ENCODE data around the gene PARK7. TPM values are rescaled to one million over a fixed set of nuclear protein-coding genes. Genes with fewer than 3 reads are reported as not detected.
"Not testable (repeated sequence)": the region's sequence is repeated elsewhere in the genome, so short reads cannot be mapped to it uniquely, and the experiment has no call there.

The PARK7 gene
- total RNA-seq, 1 donor from 2014 or later, result 196 TPM

- H3K4me3 Mint-ChIP-seq (ENCODE audit: unreplicated experiment), result no peak overlapping the region
- peaks cover 3% of the 10 kb centered on the region for H3K9me3 Mint-ChIP-seq (ENCODE audit: unreplicated experiment)
- H3K27ac Mint-ChIP-seq (ENCODE audit: unreplicated experiment), result no peak overlapping the region
- H3K36me3 Mint-ChIP-seq (ENCODE audit: unreplicated experiment), result no peaks in the 10 kb centered on the region
- H3K4me1 Mint-ChIP-seq (ENCODE audit: low read depth, unreplicated experiment), result peaks cover 9% of the 10 kb centered on the region
- DNase-seq, result no peak
- no peak for TF ChIP-seq CTCF (IDR thresholded peaks at IDR 0.05; ENCODE audit: partially characterized antibody, unreplicated experiment)
- H3K27me3 Mint-ChIP-seq (ENCODE audit: unreplicated experiment), result peaks cover 16% of the 10 kb centered on the region
Observed at GRCh38 chr1:7943251-7943650, 18.3 kb upstream of the PARK7 start.

- Mint-ChIP-seq H3K4me1 (ENCODE audit: low read depth, unreplicated experiment) (no peaks in the 10 kb centered on the region), H3K4me3 (ENCODE audit: unreplicated experiment) (no peak overlapping the region), H3K27ac (ENCODE audit: unreplicated experiment) (no peak overlapping the region), H3K36me3 (ENCODE audit: unreplicated experiment) (no peaks in the 10 kb centered on the region), H3K9me3 (ENCODE audit: unreplicated experiment) (peaks cover 4% of the 10 kb centered on the region), H3K27me3 (ENCODE audit: unreplicated experiment) (peaks cover 4% of the 10 kb centered on the region)
- TF ChIP-seq CTCF (IDR thresholded peaks at IDR 0.05; ENCODE audit: partially characterized antibody, unreplicated experiment), result no peak
- no peak for DNase-seq
Observed at GRCh38 chr1:7948960-7949359, 12.6 kb upstream of the PARK7 start.

GRCh38 chr1:7952791-7953190, 8.7 kb upstream of the PARK7 start:
- not testable (repeated sequence) for DNase-seq; H3K4me1 Mint-ChIP-seq (ENCODE audit: low read depth, unreplicated experiment); H3K27me3 Mint-ChIP-seq (ENCODE audit: unreplicated experiment); H3K27ac Mint-ChIP-seq (ENCODE audit: unreplicated experiment); H3K4me3 Mint-ChIP-seq (ENCODE audit: unreplicated experiment); H3K9me3 Mint-ChIP-seq (ENCODE audit: unreplicated experiment); H3K36me3 Mint-ChIP-seq (ENCODE audit: unreplicated experiment)

GRCh38 chr1:7953850-7954609, 7.5 kb upstream of the PARK7 start:
- H3K4me3 Mint-ChIP-seq (ENCODE audit: unreplicated experiment), result peak overlapping the region; percentile 82
- no peak for TF ChIP-seq CTCF (IDR thresholded peaks at IDR 0.05; ENCODE audit: partially characterized antibody, unreplicated experiment)
- H3K27ac Mint-ChIP-seq (ENCODE audit: unreplicated experiment), result peak overlapping the region; percentile 77
- H3K9me3 Mint-ChIP-seq (ENCODE audit: unreplicated experiment), result peaks cover 4% of the 10 kb centered on the region
- H3K36me3 Mint-ChIP-seq (ENCODE audit: unreplicated experiment), result no peaks in the 10 kb centered on the region
- no peaks in the 10 kb centered on the region for H3K4me1 Mint-ChIP-seq (ENCODE audit: low read depth, unreplicated experiment)
- DNase-seq, result peak; percentile 82
- peaks cover 4% of the 10 kb centered on the region for H3K27me3 Mint-ChIP-seq (ENCODE audit: unreplicated experiment)

GRCh38 chr1:7954683-7955082, 6.8 kb upstream of the PARK7 start:
- Mint-ChIP-seq H3K27me3 (ENCODE audit: unreplicated experiment) (peaks cover 4% of the 10 kb centered on the region), H3K4me3 (ENCODE audit: unreplicated experiment) (peak overlapping the region; percentile 82)

More at GRCh38 chr1:7954683-7955082, 6.8 kb upstream of the PARK7 start:
- no peak for TF ChIP-seq CTCF (IDR thresholded peaks at IDR 0.05; ENCODE audit: partially characterized antibody, unreplicated experiment)
- DNase-seq, result no peak
- Mint-ChIP-seq H3K9me3 (ENCODE audit: unreplicated experiment) (peaks cover 4% of the 10 kb centered on the region), H3K4me1 (ENCODE audit: low read depth, unreplicated experiment) (no peaks in the 10 kb centered on the region), H3K36me3 (ENCODE audit: unreplicated experiment) (no peaks in the 10 kb centered on the region), H3K27ac (ENCODE audit: unreplicated experiment) (peak overlapping the region; percentile 43)

All from glutamatergic neuron (in vitro differentiated cells).